C1 segment of cervical spinal cord (tissue), 14 donors: ENCODE measurements around the gene TRPM1.

Source experiments
- DNase-seq, 14 donors: peaks; one replicate each; lab custom pipeline; 2025; lab: John Stamatoyannopoulos, UW

Gene TRPM1

GRCh38 chr15:31101262-31102038 lies at the start of gene TRPM1:
Gene TRPM1, minus strand, starts transcription at chr15:31101725. Its CDS starts 20,370 bp downstream, at chr15:31081355.
- DNase-seq = peak in 5 of 14 donors; percentile 5 to 67 (median 50)

GRCh38 chr15:31150732-31151231 lies 49.3 kb upstream of the TRPM1 start:
- no peak for DNase-seq

- DNase-seq = no peak
These were observed 48.5 kb upstream of the TRPM1 start for GRCh38 chr15:31149987-31150386.

- DNase-seq = no peak
These were observed 47.6 kb upstream of the TRPM1 start for GRCh38 chr15:31149088-31149505.

GRCh38 chr15:31148297-31149087 lies 47.0 kb upstream of the TRPM1 start:
- no peak for DNase-seq

GRCh38 chr15:31147944-31148296 lies 46.4 kb upstream of the TRPM1 start:
- DNase-seq = no peak

GRCh38 chr15:31147456-31147855 lies 45.9 kb upstream of the TRPM1 start:
- DNase-seq = no peak

GRCh38 chr15:31145271-31145911 lies 43.9 kb upstream of the TRPM1 start:
- no peak for DNase-seq

- no peak for DNase-seq
These were observed 40.3 kb upstream of the TRPM1 start for GRCh38 chr15:31141792-31142191.

GRCh38 chr15:31136607-31137328 lies 35.2 kb upstream of the TRPM1 start:
- DNase-seq = no peak

GRCh38 chr15:31136016-31136415 lies 34.5 kb upstream of the TRPM1 start:
- DNase-seq = no peak

- DNase-seq = no peak
These were observed 34.0 kb upstream of the TRPM1 start for GRCh38 chr15:31135523-31135922.

GRCh38 chr15:31133890-31134289 lies 32.4 kb upstream of the TRPM1 start:
- DNase-seq = no peak

GRCh38 chr15:31131853-31132375 lies 30.4 kb upstream of the TRPM1 start:
- no peak for DNase-seq

GRCh38 chr15:31130576-31131237 lies 29.2 kb upstream of the TRPM1 start:
- no peak for DNase-seq

- DNase-seq = no peak
These were observed 28.3 kb upstream of the TRPM1 start for GRCh38 chr15:31129769-31130303.

- peak in 12 of 14 donors; percentile 15 to 83 (median 46) for DNase-seq
These were observed 27.6 kb upstream of the TRPM1 start for GRCh38 chr15:31128919-31129768.

- no peak for DNase-seq
These were observed 27.0 kb upstream of the TRPM1 start for GRCh38 chr15:31128477-31128876.

GRCh38 chr15:31127596-31128261 lies 26.2 kb upstream of the TRPM1 start:
- DNase-seq = no peak
